Tibial nerve (tissue), 4 donors: ENCODE measurements around the gene CCDC88C. TPM values are rescaled to one million over a fixed set of nuclear protein-coding genes. Genes with fewer than 3 reads are reported as not detected.

Source experiments
- DNase-seq, 2 donors: peaks; one replicate each; pipeline ENCODE4 v3.0.0-alpha.2; 2019; ENCODE audit warnings: low spot score in 2 of 2
- H3K27ac ChIP-seq, 4 donors: fragments of 200-600 bp; sonication (generic) in 3 of 4; one replicate each; pipeline ENCODE4 v1.5.1; 2017 to 2019; ENCODE audit warnings: mild to moderate bottlenecking in 1 of 4
- H3K27me3 ChIP-seq, 2 donors: fragments of 200-600 bp; sonication (generic) in 1 of 2; one replicate each; pipeline versions ENCODE4 v1.5.1 to v1.6.0; 2017 to 2019
- H3K36me3 ChIP-seq, 3 donors: fragments of 200-600 bp; sonication (generic); one replicate each; pipeline ENCODE4 v1.5.1; 2018 to 2019
- H3K4me1 ChIP-seq, 4 donors: fragments of 200-600 bp; sonication (generic) in 3 of 4; one replicate each; pipeline ENCODE4 v1.5.1; 2017 to 2019
- H3K4me3 ChIP-seq, 4 donors: fragments of 200-600 bp; sonication (generic) in 3 of 4; one replicate each; pipeline ENCODE4 v1.5.1; 2017 to 2019; ENCODE audit warnings: mild to moderate bottlenecking in 1 of 4, moderate library complexity in 1 of 4
- H3K9me3 ChIP-seq, 4 donors: fragments of 200-600 bp; sonication (generic) in 3 of 4; one replicate each; pipeline ENCODE4 v1.5.1; 2017 to 2019
- EP300 ChIP-seq, 2 donors: sonication (generic); formaldehyde crosslinking; IDR thresholded peaks; one replicate each; pipeline ENCODE4 v1.6.1; 2017; ENCODE audit warnings: antibody characterized with exemption in 2 of 2, mild to moderate bottlenecking in 1 of 2
- POLR2A ChIP-seq, 2 donors: fragments of 450-650 bp; IDR thresholded peaks; one replicate each; pipeline ENCODE4 v1.6.1; 2017; ENCODE audit warnings: antibody characterized with exemption in 2 of 2, mild to moderate bottlenecking in 2 of 2, moderate library complexity in 2 of 2
- whole genome bisulfite sequencing, 2 donors: methylation state at CpG; one replicate each; pipeline ENCODE4 v1.1.5; 2018; 5-methylcytosine and 5-hydroxymethylcytosine counted together
- total RNA-seq, 4 donors: library from RNA; depleted of rRNA; stranded (reverse); fragments of >200 nt; gene quantifications; one replicate each; pipeline ENCODE4 v1.1.0, GENCODE V29; 2016
- TF ChIP-seq, protein P1 (sequence below), 5 experiments: fragments of 200-600 bp in 3 of 5; fragments of 450-650 bp in 2 of 5; sonication (generic) in 3 of 5; IDR thresholded peaks; one replicate each; pipeline ENCODE4 v1.5.1; 2016 to 2019; ENCODE audit warnings: antibody characterized with exemption in 5 of 5, mild to moderate bottlenecking in 3 of 5, moderate library complexity in 2 of 5

The CCDC88C gene
- total RNA-seq, 4 donors from 2014 or later: 3.6 to 12.6 (median 6.8) TPM

DNA sequence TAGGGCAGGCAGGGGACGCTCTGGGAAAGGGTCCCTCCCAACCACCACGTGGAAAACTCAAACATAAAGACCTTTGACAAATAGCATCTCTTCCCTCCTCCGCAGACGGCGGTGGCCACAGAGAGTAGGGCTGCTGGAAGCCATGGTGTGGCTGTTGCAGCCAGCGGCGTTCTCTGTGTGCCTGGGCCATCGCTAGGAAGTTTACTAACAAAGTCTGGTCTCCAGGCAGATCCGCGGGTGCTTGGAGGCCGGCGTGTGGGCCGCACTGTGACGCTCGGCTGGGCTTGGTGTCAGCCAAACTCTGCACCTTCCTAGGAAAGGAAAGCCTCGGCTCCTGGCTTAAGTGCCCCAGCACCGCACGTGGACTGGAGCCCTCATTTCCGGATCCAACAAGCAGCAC lies 65.6 kb downstream of the CCDC88C start:
- no peak overlapping the region for H3K4me3 ChIP-seq
- no peak overlapping the region for H3K27ac ChIP-seq
- 26 to 41% methylated on average over 19 of the region's 19 CpGs for WGBS, 2 donors

DNA sequence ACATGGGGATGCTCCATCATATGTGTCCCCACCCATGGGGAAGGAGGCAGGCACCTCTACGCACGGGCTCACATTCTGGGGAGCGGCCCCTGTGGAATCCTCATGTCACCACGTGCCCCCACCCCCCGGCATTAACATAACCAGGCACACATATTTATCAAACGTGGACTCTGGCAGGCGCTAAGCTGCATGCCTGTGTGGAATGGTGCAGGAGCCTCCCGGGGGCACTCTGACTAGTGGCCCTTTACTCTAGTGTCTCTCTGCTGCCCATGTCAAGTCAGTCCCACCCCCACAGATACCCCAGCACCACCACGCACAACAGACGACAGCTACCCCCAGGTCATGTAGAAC lies 66.1 kb downstream of the CCDC88C start:
- H3K9me3 ChIP-seq: no peaks in the 10 kb centered on the region
- DNase-seq: no peak
- peak overlapping the region in 1 of 4 donors; percentile 30 for H3K27ac ChIP-seq
- H3K4me1 ChIP-seq: peaks cover 0 to 23% (median 10%) of the 10 kb centered on the region in 4 donors
- H3K27me3 ChIP-seq: peaks cover 0 to 28% of the 10 kb centered on the region in 2 donors
- no peaks in the 10 kb centered on the region for H3K36me3 ChIP-seq
- H3K4me3 ChIP-seq: peak overlapping the region in 1 of 4 donors; percentile 11
- 75 to 84% methylated on average over 8 to 9 of the region's 10 CpGs for WGBS, 2 donors
- TF ChIP-seq EP300 (IDR thresholded peaks at IDR 0.05) (no peak), POLR2A (IDR thresholded peaks at IDR 0.05) (no peak)
- TF ChIP-seq, protein P1, sequence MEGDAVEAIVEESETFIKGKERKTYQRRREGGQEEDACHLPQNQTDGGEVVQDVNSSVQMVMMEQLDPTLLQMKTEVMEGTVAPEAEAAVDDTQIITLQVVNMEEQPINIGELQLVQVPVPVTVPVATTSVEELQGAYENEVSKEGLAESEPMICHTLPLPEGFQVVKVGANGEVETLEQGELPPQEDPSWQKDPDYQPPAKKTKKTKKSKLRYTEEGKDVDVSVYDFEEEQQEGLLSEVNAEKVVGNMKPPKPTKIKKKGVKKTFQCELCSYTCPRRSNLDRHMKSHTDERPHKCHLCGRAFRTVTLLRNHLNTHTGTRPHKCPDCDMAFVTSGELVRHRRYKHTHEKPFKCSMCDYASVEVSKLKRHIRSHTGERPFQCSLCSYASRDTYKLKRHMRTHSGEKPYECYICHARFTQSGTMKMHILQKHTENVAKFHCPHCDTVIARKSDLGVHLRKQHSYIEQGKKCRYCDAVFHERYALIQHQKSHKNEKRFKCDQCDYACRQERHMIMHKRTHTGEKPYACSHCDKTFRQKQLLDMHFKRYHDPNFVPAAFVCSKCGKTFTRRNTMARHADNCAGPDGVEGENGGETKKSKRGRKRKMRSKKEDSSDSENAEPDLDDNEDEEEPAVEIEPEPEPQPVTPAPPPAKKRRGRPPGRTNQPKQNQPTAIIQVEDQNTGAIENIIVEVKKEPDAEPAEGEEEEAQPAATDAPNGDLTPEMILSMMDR (IDR thresholded peaks at IDR 0.05): no peak

More for the DNA sequence above, 65.6 kb downstream of the CCDC88C start:
- DNase-seq: no peak
- Histone ChIP-seq H3K9me3 (no peaks in the 10 kb centered on the region), H3K27me3 (peaks cover 0 to 28% of the 10 kb centered on the region in 2 donors), H3K4me1 (peaks cover 0 to 26% (median 10%) of the 10 kb centered on the region in 4 donors), H3K36me3 (no peaks in the 10 kb centered on the region)
- TF ChIP-seq, protein P1 (IDR thresholded peaks at IDR 0.05): no peak
- no peak for TF ChIP-seq EP300 (IDR thresholded peaks at IDR 0.05)
- TF ChIP-seq POLR2A (IDR thresholded peaks at IDR 0.05): no peak

DNA sequence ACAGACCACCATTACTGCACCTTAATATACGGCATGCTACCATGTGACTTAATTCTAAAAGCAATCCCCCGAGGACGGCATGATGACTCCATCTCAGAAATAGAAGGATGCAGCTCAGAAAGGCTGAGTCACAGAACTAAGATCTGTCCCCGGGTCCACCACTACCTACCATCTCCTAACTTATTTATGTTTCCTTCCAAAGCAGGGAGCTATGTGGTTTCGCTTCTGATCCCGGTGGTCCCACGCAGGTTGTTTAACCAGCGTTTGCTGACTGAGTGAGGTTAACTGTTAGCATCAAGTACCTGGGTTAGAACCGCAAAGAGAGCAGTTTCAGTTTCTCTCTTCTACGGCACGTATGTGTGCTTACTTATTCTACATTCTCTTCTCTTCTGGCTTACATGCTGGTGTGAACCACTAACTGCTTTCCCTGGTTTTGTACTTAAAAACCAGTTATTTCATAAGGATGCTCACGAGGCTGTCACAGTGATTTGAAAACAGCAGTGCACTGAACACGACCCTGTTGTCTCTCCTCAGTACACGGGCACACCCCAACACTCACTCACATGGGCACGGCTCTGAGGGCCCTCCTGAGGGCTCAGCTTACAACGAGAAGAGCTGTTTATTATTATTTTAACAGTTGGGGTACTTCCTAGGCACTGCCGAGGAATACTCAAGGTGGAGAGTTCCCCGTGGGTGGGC lies 66.7 kb downstream of the CCDC88C start:
- WGBS, 2 donors: 70 to 78% methylated on average over 18 of the region's 18 CpGs
- Histone ChIP-seq H3K27ac (peak overlapping the region in 1 of 4 donors; percentile 30), H3K4me3 (peak overlapping the region in 1 of 4 donors; percentile 11), H3K4me1 (peaks cover 0 to 18% (median 10%) of the 10 kb centered on the region in 4 donors), H3K27me3 (peaks cover 0 to 31% of the 10 kb centered on the region in 2 donors), H3K9me3 (no peaks in the 10 kb centered on the region), H3K36me3 (no peaks in the 10 kb centered on the region)
- TF ChIP-seq EP300 (IDR thresholded peaks at IDR 0.05) (no peak), POLR2A (IDR thresholded peaks at IDR 0.05) (no peak)
- TF ChIP-seq, protein P1 (IDR thresholded peaks at IDR 0.05): no peak
- DNase-seq: no peak

DNA sequence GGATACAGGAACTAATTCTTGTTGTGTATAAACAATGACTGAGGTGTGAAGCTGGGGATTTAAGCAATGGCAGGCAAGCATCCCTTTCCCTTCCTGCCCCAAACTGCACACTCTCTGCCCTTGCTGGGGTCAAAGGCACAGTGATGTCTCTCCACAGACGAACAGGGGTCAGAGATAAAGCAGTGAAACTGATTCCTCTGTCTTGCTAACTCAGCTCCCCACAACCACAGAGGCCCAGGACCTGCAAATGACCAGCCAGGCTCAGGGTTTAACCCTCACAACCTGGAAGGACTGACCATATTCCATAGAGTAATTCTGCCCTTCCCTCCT lies 67.2 kb downstream of the CCDC88C start:
- Histone ChIP-seq H3K9me3 (no peaks in the 10 kb centered on the region), H3K4me3 (no peak overlapping the region), H3K4me1 (peaks cover 0 to 13% (median 10%) of the 10 kb centered on the region in 4 donors), H3K27me3 (peaks cover 0 to 35% of the 10 kb centered on the region in 2 donors), H3K36me3 (no peaks in the 10 kb centered on the region), H3K27ac (no peak overlapping the region)
- DNase-seq: no peak
- TF ChIP-seq EP300 (IDR thresholded peaks at IDR 0.05) (no peak), POLR2A (IDR thresholded peaks at IDR 0.05) (no peak)
- TF ChIP-seq, protein P1 (IDR thresholded peaks at IDR 0.05): no peak
- WGBS, 2 donors: 71 to 82% methylated on average over 1 of the region's 1 CpG

DNA sequence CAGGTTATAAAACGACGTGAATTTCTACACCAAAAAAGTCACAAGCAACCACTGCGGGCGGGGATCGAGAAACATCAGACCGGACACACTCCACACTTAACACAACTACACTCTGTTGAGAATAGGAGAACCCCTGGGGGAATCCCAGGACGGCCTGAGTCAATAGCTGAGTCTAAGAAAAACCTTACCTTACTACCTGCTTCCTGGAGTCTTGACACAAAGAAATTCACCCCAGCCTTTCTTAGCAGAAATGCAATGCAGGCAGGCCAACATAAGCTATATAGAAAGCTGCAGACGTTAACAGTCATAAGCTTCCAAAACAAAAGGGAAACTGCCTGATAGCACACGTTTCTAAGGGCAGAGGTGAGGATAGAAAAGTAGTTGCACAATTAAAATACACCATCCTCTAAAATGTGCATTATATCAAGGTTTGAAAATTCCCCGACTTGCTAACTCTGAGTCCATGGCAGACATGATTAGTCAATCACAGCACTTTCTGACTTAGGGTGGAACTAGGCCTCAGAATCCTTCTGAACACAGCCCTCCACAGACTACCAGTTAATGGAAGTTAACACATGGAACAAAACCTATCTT lies 68.0 kb downstream of the CCDC88C start:
- Histone ChIP-seq H3K4me1 (peaks cover 0 to 13% (median 9%) of the 10 kb centered on the region in 4 donors), H3K27me3 (peaks cover 0 to 27% of the 10 kb centered on the region in 2 donors), H3K27ac (peak overlapping the region in 1 of 4 donors; percentile 35), H3K36me3 (no peaks in the 10 kb centered on the region), H3K4me3 (no peak overlapping the region), H3K9me3 (no peaks in the 10 kb centered on the region)
- 84 to 90% methylated on average over 10 of the region's 10 CpGs for WGBS, 2 donors
- TF ChIP-seq POLR2A (IDR thresholded peaks at IDR 0.05) (no peak), EP300 (IDR thresholded peaks at IDR 0.05) (no peak)
- TF ChIP-seq, protein P1 (IDR thresholded peaks at IDR 0.05): no peak
- no peak for DNase-seq
